Naive thymus-derived CD8-positive, alpha-beta T cell (primary cell): Measurements from ENCODE around the gene GCG. TPM values are rescaled to one million over a fixed set of nuclear protein-coding genes. Genes with fewer than 3 reads are reported as not detected.
A peak's percentile ranks its signal among the peaks of the same experiment; 100 is the strongest.

Experiments
- ATAC-seq, 2 donors: fragments of 150-1000 bp; cut with Tn5 transposase in 1 of 2; sonication (Bioruptor Pico), chemical (Tn5 transposase) in 1 of 2; 1 replicate in 1 of 2; 2 replicates in 1 of 2; pipeline ENCODE4 v1.10.0; 2021; ENCODE audit warnings: mild to moderate bottlenecking in 2 of 2, moderate library complexity in 2 of 2
- POLR2A ChIA-PET: fragments of 350-600 bp; sonication (Branson Sonifier 250); formaldehyde crosslinking; loops from one replicate; lab custom pipeline; 2021; ENCODE audit warnings: antibody characterized with exemption; lab: Charles Lee
- DNase-seq, 10 donors: peaks; one replicate each; pipeline versions ENCODE4 v3.0.0 to v3.0.0-alpha.2; 2020 to 2022
- H3K27ac Mint-ChIP-seq, 10 donors: one replicate each; pipeline ENCODE4 v1.8.0; 2020 to 2022; ENCODE audit warnings: mild to moderate bottlenecking in 10 of 10, mixed read lengths in 10 of 10, moderate library complexity in 4 of 10, inconsistent platforms in 1 of 10
- H3K27me3 Mint-ChIP-seq, 5 donors: one replicate each; pipeline ENCODE4 v1.8.0; 2021 to 2022; ENCODE audit warnings: mixed read lengths in 5 of 5
- H3K36me3 Mint-ChIP-seq, 3 donors: one replicate each; pipeline ENCODE4 v1.8.0; 2020 to 2022; ENCODE audit warnings: mixed read lengths in 3 of 3, mild to moderate bottlenecking in 2 of 3, inconsistent platforms in 1 of 3
- H3K4me1 Mint-ChIP-seq, 4 donors: one replicate each; pipeline ENCODE4 v1.8.0; 2021 to 2022; ENCODE audit warnings: mixed read lengths in 4 of 4
- H3K4me3 Mint-ChIP-seq, 10 donors: one replicate each; pipeline ENCODE4 v1.8.0; 2020 to 2022; ENCODE audit warnings: mild to moderate bottlenecking in 10 of 10, mixed read lengths in 10 of 10, moderate library complexity in 6 of 10, inconsistent platforms in 1 of 10
- H3K9me3 Mint-ChIP-seq, 9 donors: one replicate each; pipeline ENCODE4 v1.8.0; 2020 to 2022; ENCODE audit warnings: mixed read lengths in 9 of 9, mild to moderate bottlenecking in 3 of 9, inconsistent platforms in 1 of 9, moderate library complexity in 1 of 9
- polyA plus RNA-seq, 3 donors: library from polyadenylated mRNA; unstranded; fragments of 300-500 nt; fragmentation: Illumina TruSeq; gene quantifications; one replicate each; pipeline ENCODE4 v1.2.3, GENCODE V29; 2021
- total RNA-seq, 8 experiments: library from RNA in 2 of 8; stranded (reverse) in 2 of 8; gene quantifications; one replicate each; pipeline ENCODE4 v1.2.3 and lab custom pipeline; 2021 to 2026

GCG gene
- total and polyA plus RNA-seq, 5 experiments from 2014 or later: not detected

DNA sequence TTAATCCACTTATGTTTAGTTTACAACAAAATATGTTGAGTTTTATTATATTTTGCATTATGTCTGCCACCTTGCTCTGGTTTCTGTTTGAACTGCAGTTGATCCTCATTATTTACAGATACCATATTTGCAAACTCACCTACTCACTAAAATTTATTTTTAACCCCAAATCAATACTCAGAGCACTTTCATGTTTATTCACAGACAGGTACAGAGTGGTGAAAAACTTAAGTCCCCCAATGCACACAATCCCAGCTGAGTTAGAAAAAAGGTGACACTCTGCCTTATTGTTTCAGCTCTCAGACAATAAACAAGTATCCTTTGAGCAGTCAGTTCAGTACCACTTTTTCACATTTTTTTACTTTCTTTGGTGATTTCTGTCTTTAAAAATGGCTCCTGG is 13.7 kb downstream of the GCG start:
- Mint-ChIP-seq H3K27ac (no peak overlapping the region), H3K4me1 (peaks cover 0 to 4% (median 0%) of the 10 kb centered on the region in 4 donors), H3K9me3 (no peaks in the 10 kb centered on the region), H3K36me3 (peaks cover 0 to 2% (median 0%) of the 10 kb centered on the region in 3 donors), H3K27me3 (peaks cover 6 to 30% (median 15%) of the 10 kb centered on the region in 5 donors), H3K4me3 (no peak overlapping the region)
- ATAC-seq (no peak), DNase-seq (no peak)
- POLR2A ChIA-PET: no interaction called here

DNA sequence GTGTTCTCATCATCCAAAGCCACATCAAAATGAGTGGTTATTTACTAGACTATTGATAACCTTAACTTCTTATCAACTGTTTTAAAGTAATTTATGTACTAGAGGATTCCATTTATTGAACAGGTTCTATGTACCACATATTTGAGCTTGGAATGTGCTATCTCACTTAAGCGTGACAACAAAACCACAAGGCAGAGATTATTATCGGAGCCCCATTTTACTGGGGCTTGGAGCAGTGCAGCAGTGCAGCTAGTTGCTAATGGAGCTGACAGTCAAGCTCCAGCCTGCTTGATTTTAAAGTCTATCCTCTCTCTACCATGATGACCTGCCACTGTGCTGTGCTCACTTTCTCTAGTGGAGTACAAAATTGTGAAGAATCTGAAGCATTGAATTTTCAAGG is 24.6 kb downstream of the GCG start:
- no peak for DNase-seq
- no peak overlapping the region for H3K27ac Mint-ChIP-seq
- H3K4me1 Mint-ChIP-seq: peaks cover 0 to 16% (median 1%) of the 10 kb centered on the region in 4 donors
- POLR2A ChIA-PET: no interaction called here
- no peaks in the 10 kb centered on the region for H3K27me3 Mint-ChIP-seq
- H3K4me3 Mint-ChIP-seq: no peak overlapping the region
- no peak for ATAC-seq
- no peaks in the 10 kb centered on the region for H3K9me3 Mint-ChIP-seq
- H3K36me3 Mint-ChIP-seq: no peaks in the 10 kb centered on the region

DNA sequence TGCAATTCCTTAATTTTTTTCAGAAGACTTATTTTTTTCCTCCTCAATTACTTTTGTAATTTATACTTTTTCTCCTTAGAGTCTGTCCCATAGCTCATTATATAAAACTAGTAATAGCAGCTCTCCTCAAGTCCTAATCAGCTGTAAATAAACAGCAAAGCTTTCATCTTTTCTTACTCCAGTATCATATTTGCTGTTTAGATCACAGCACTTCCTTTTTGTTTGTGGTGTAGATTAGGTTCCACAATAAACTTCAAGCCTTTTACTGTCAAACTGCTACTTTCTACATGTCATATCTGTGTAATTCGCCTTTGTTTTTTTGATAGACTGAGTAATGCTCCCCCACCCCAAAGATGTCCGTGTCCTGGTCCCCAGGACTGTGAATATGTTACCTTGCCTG is 25.5 kb downstream of the GCG start:
- Mint-ChIP-seq H3K27me3 (no peaks in the 10 kb centered on the region), H3K27ac (peak overlapping the region in 1 of 10 donors; percentile 81), H3K4me3 (no peak overlapping the region), H3K4me1 (peaks cover 0 to 16% (median 1%) of the 10 kb centered on the region in 4 donors), H3K36me3 (no peaks in the 10 kb centered on the region), H3K9me3 (no peaks in the 10 kb centered on the region)
- ATAC-seq (no peak), DNase-seq (no peak)
- POLR2A ChIA-PET: no interaction called here

GRCh38 chr2:162126111-162126519 is 25.9 kb downstream of the GCG start:
- DNase-seq (no peak), ATAC-seq (no peak)
- Mint-ChIP-seq H3K4me3 (no peak overlapping the region), H3K27ac (peak overlapping the region in 1 of 10 donors; percentile 81), H3K4me1 (peaks cover 0 to 16% (median 1%) of the 10 kb centered on the region in 4 donors), H3K36me3 (no peaks in the 10 kb centered on the region), H3K9me3 (no peaks in the 10 kb centered on the region), H3K27me3 (no peaks in the 10 kb centered on the region)
- POLR2A ChIA-PET: no interaction called here

DNA sequence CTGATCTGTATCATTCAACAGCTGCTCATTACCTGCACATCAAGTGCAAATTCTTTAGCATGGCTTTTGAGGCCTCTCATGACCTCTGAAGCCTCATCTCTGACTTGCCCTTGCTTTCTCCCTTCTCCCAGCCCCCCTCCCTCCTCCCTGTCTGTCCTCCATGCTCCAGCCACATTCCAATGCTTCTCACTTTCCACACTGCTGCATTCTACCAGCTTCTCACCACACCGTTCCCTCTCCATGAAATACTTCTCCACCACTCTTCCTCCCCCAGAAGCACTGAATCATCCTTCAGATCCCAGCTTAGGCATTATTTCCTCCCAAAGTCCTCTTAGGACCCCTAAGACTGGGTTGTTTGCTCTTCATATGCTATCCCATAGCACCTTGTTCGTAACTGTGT is 26.9 kb downstream of the GCG start:
- ATAC-seq (no peak), DNase-seq (no peak)
- Mint-ChIP-seq H3K9me3 (no peaks in the 10 kb centered on the region), H3K36me3 (no peaks in the 10 kb centered on the region), H3K4me3 (no peak overlapping the region), H3K4me1 (peaks cover 0 to 16% (median 1%) of the 10 kb centered on the region in 4 donors), H3K27me3 (no peaks in the 10 kb centered on the region), H3K27ac (peak overlapping the region in 2 of 10 donors; percentile 37 to 80)
- POLR2A ChIA-PET: no interaction called here

DNA sequence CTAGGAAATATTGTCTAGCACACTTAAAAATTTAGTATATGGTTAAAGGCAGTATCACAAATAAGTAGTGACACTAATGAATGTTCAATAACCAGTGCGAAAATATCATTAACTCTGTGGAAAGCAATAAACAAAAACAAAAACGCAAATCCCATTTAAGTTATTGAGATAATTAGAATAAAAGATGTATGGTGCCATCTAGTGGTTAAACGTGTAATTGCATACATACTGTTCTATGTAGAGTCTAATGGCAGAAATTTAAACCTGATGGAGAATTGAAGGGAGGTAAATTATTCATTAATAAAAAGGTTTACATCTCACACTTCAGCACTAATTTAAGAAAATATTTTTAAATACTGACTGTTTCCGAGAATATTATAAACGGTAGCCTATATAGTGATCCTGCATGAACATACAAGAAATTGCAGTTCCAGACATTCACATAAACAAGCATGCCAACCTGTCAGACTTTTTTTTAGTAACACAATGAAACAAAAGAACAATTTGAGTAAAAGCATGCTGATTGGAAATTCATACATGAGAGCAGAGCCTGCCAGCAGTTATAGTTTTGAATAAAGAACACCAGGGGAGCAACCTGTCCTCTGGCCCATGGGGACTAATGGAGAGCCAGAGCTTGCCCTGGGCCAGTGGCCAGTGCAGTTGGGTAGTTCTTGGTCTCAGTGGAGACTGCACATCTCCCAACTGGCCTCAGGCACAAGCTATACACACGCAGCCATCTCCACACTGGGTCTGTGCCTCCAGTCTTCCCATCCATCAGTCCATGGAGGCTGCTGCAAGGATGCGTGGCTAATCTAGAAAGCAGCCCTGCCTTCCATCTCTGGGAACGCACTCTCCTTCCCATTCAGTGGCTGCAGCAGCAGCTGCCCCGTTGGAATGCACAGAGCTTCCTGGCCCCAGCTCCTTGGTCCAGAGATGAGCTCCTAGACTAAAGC is 28.0 kb downstream of the GCG start:
- peak in 1 of 2 donors; percentile 63 for ATAC-seq
- Mint-ChIP-seq H3K36me3 (no peaks in the 10 kb centered on the region), H3K9me3 (no peaks in the 10 kb centered on the region), H3K27ac (peak overlapping the region in 1 of 10 donors; percentile 13), H3K4me1 (peaks cover 0 to 16% (median 1%) of the 10 kb centered on the region in 4 donors), H3K4me3 (no peak overlapping the region), H3K27me3 (no peaks in the 10 kb centered on the region)
- POLR2A ChIA-PET: interaction anchor here (0.6 kb wide), 1 partner anchor 69 kb away, joined by 3 read pairs; no protein-coding TSS in a partner anchor
- DNase-seq: peak in 4 of 10 donors; percentile 4 to 69 (median 67)

- DNase-seq: no peak
- peaks cover 0 to 12% (median 1%) of the 10 kb centered on the region in 3 donors for H3K36me3 Mint-ChIP-seq
- H3K4me1 Mint-ChIP-seq: peaks cover 0 to 3% (median 1%) of the 10 kb centered on the region in 4 donors
- ATAC-seq: no peak
- peak overlapping the region in 3 of 10 donors; percentile 6 to 67 (median 64) for H3K27ac Mint-ChIP-seq
- peaks cover 0 to 13% (median 3%) of the 10 kb centered on the region in 9 donors for H3K9me3 Mint-ChIP-seq
- no peaks in the 10 kb centered on the region for H3K27me3 Mint-ChIP-seq
- POLR2A ChIA-PET: no interaction called here
- H3K4me3 Mint-ChIP-seq: no peak overlapping the region
These were observed 33.6 kb downstream of the GCG start for GRCh38 chr2:162118166-162119031.

DNA sequence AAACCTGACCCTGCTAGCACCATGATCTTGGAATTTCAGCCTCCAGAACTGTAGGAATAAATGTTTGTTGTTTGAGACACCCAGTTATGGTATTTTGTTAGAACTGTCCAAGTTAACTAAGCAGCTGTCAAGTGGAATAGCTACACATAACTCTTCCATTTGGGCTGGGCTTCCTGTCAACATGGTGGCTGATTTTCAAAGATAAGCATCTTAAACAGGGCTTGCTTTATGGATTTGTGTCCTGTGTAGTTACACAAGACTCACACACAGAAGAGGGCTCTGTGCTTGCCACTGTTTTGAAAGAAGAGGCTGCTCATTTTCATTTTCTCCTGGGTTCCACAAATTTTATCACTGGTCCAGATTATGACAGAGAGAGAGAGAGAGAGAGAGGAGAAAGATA is 35.7 kb downstream of the GCG start:
- ATAC-seq (no peak), DNase-seq (no peak)
- peaks cover 0 to 13% (median 3%) of the 10 kb centered on the region in 9 donors for H3K9me3 Mint-ChIP-seq
- peaks cover 0 to 3% (median 1%) of the 10 kb centered on the region in 4 donors for H3K4me1 Mint-ChIP-seq
- peak overlapping the region in 1 of 10 donors; percentile 55 for H3K27ac Mint-ChIP-seq
- POLR2A ChIA-PET: no interaction called here
- H3K36me3 Mint-ChIP-seq: peaks cover 0 to 12% (median 1%) of the 10 kb centered on the region in 3 donors
- H3K4me3 Mint-ChIP-seq: no peak overlapping the region
- no peaks in the 10 kb centered on the region for H3K27me3 Mint-ChIP-seq

- H3K4me3 Mint-ChIP-seq: no peak overlapping the region
These were observed 37.0 kb downstream of the GCG start for GRCh38 chr2:162115076-162115475.

GRCh38 chr2:162114271-162114670 is 37.8 kb downstream of the GCG start:
- POLR2A ChIA-PET: no interaction called here
- DNase-seq (no peak), ATAC-seq (no peak)
- Mint-ChIP-seq H3K4me3 (no peak overlapping the region), H3K36me3 (peaks cover 0 to 12% (median 1%) of the 10 kb centered on the region in 3 donors), H3K27ac (no peak overlapping the region), H3K27me3 (no peaks in the 10 kb centered on the region), H3K4me1 (peaks cover 0 to 3% (median 1%) of the 10 kb centered on the region in 4 donors), H3K9me3 (peaks cover 0 to 13% (median 3%) of the 10 kb centered on the region in 9 donors)

More at GRCh38 chr2:162115076-162115475, 37.0 kb downstream of the GCG start:
- ATAC-seq (no peak), DNase-seq (no peak)
- H3K36me3 Mint-ChIP-seq: peaks cover 0 to 12% (median 1%) of the 10 kb centered on the region in 3 donors
- H3K4me1 Mint-ChIP-seq: peaks cover 0 to 3% (median 1%) of the 10 kb centered on the region in 4 donors
- H3K27ac Mint-ChIP-seq: no peak overlapping the region
- POLR2A ChIA-PET: no interaction called here
- H3K9me3 Mint-ChIP-seq: peaks cover 0 to 13% (median 3%) of the 10 kb centered on the region in 9 donors
- H3K27me3 Mint-ChIP-seq: no peaks in the 10 kb centered on the region

- H3K27me3 Mint-ChIP-seq: no peaks in the 10 kb centered on the region
- H3K9me3 Mint-ChIP-seq: peaks cover 0 to 13% (median 3%) of the 10 kb centered on the region in 9 donors
- ATAC-seq (no peak), DNase-seq (no peak)
- no peak overlapping the region for H3K27ac Mint-ChIP-seq
- no peak overlapping the region for H3K4me3 Mint-ChIP-seq
- peaks cover 0 to 12% (median 1%) of the 10 kb centered on the region in 3 donors for H3K36me3 Mint-ChIP-seq
- POLR2A ChIA-PET: no interaction called here
- peaks cover 0 to 3% (median 1%) of the 10 kb centered on the region in 4 donors for H3K4me1 Mint-ChIP-seq
These were observed 38.3 kb downstream of the GCG start for GRCh38 chr2:162113776-162114168.

- ATAC-seq (no peak), DNase-seq (no peak)
- peaks cover 0 to 3% (median under 1%) of the 10 kb centered on the region in 4 donors for H3K4me1 Mint-ChIP-seq
- no peak overlapping the region for H3K4me3 Mint-ChIP-seq
- H3K9me3 Mint-ChIP-seq: peaks cover 0 to 13% (median 3%) of the 10 kb centered on the region in 9 donors
- H3K27ac Mint-ChIP-seq: no peak overlapping the region
- H3K27me3 Mint-ChIP-seq: no peaks in the 10 kb centered on the region
- peaks cover 0 to 12% (median 1%) of the 10 kb centered on the region in 3 donors for H3K36me3 Mint-ChIP-seq
- POLR2A ChIA-PET: no interaction called here
These were observed 38.8 kb downstream of the GCG start for GRCh38 chr2:162113088-162113775.
